GM12864 (cell line): ENCODE results near the gene SLC51A.

Experiments used
- DNase-seq: peaks from one replicate; pipeline ENCODE4 v3.0.0-alpha.2; 2011; ENCODE audit warnings: low read depth
- H3K4me3 ChIP-seq: 2 replicates; pipeline ENCODE4 v1.5.1; 2011; ENCODE audit warnings: mild to moderate bottlenecking, low read depth, low read length, control low read depth
- CTCF ChIP-seq: IDR thresholded peaks from 2 replicates; pipeline ENCODE4 v1.5.1; 2011; ENCODE audit warnings: low read depth, mild to moderate bottlenecking, moderate library complexity, low read length, control low read depth, inconsistent platforms; ENCODE audit errors: missing control alignments

SLC51A gene

GRCh38 chr3:196263819-196264218, 47.5 kb downstream of the SLC51A start:
- no peak for TF ChIP-seq CTCF
- H3K4me3 ChIP-seq: no peak overlapping the region

GRCh38 chr3:196268284-196269163, 52.2 kb downstream of the SLC51A start:
- H3K4me3 ChIP-seq: no peak overlapping the region
- no peak for TF ChIP-seq CTCF
- DNase-seq: no peak

More at GRCh38 chr3:196263819-196264218, 47.5 kb downstream of the SLC51A start:
- DNase-seq: no peak

GRCh38 chr3:196270499-196270898, 54.2 kb downstream of the SLC51A start:
- DNase-seq: no peak
- no peak overlapping the region for H3K4me3 ChIP-seq
- TF ChIP-seq CTCF: no peak

GRCh38 chr3:196272826-196273225, 56.5 kb downstream of the SLC51A start:
- no peak overlapping the region for H3K4me3 ChIP-seq
- no peak for DNase-seq
- no peak for TF ChIP-seq CTCF

GRCh38 chr3:196273655-196274054, 57.3 kb downstream of the SLC51A start:
- H3K4me3 ChIP-seq: no peak overlapping the region
- TF ChIP-seq CTCF: no peak
- no peak for DNase-seq

- no peak for TF ChIP-seq CTCF
- DNase-seq: peak; percentile 88
- peak overlapping the region; percentile 26 for H3K4me3 ChIP-seq
Observed at GRCh38 chr3:196274585-196274984, 58.3 kb downstream of the SLC51A start.

- no peak for TF ChIP-seq CTCF
- H3K4me3 ChIP-seq: no peak overlapping the region
- DNase-seq: no peak
Observed at GRCh38 chr3:196275126-196275525, 58.8 kb downstream of the SLC51A start.
